Prostate gland (tissue), 2 donors: ENCODE measurements around the gene MTFR1L.

Source experiments
- POLR2A ChIP-seq: fragments of 450-650 bp; IDR thresholded peaks from one replicate; pipeline ENCODE4 v1.6.1; 2016; ENCODE audit warnings: antibody characterized with exemption, mild to moderate bottlenecking
- TF ChIP-seq, protein P1 (sequence below), 4 experiments: fragments of 200-600 bp in 2 of 4; fragments of 450-650 bp in 2 of 4; sonication (generic) in 2 of 4; IDR thresholded peaks; 1 replicate in 3 of 4; 2 replicates in 1 of 4; pipeline ENCODE4 v1.5.1; 2016 to 2019; ENCODE audit warnings: antibody characterized with exemption in 4 of 4, mild to moderate bottlenecking in 2 of 4, moderate library complexity in 2 of 4

DNA sequence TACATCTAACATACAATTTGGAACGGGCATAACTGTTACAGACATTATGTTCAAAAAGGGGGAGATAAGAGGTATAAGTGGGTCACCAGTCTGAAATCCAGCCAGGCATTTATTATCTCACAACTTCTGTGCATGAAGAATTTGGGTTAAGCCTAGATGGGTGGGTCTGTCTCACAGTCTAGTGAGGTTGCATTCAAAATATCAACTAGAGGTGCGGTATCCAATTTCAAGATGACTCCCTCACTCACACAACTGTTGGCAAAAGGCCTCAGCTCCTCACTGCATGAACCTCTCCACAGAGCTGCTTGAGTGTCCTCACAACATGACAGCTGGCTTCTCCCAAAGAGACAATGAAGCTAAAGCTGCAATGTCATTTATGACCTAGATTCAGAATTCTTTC lies 34.8 kb downstream of the MTFR1L start:
- TF ChIP-seq POLR2A, result no peak
- TF ChIP-seq, protein P1, sequence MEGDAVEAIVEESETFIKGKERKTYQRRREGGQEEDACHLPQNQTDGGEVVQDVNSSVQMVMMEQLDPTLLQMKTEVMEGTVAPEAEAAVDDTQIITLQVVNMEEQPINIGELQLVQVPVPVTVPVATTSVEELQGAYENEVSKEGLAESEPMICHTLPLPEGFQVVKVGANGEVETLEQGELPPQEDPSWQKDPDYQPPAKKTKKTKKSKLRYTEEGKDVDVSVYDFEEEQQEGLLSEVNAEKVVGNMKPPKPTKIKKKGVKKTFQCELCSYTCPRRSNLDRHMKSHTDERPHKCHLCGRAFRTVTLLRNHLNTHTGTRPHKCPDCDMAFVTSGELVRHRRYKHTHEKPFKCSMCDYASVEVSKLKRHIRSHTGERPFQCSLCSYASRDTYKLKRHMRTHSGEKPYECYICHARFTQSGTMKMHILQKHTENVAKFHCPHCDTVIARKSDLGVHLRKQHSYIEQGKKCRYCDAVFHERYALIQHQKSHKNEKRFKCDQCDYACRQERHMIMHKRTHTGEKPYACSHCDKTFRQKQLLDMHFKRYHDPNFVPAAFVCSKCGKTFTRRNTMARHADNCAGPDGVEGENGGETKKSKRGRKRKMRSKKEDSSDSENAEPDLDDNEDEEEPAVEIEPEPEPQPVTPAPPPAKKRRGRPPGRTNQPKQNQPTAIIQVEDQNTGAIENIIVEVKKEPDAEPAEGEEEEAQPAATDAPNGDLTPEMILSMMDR (IDR thresholded peaks at IDR 0.05), result no peak
